Peyer's patch (tissue), 4 donors: ENCODE data around the gene TRAPPC13.
"Not testable (repeated sequence)": the region's sequence is repeated elsewhere in the genome, so short reads cannot be mapped to it uniquely, and the experiment has no call there.

Experiments
- POLR2A ChIP-seq, 2 donors: fragments of 450-650 bp; IDR thresholded peaks; one replicate each; pipeline ENCODE4 v1.5.1; 2017; ENCODE audit warnings: antibody characterized with exemption in 2 of 2, mild to moderate bottlenecking in 2 of 2, moderate library complexity in 2 of 2
- TF ChIP-seq, protein P1 (sequence below), 6 experiments: fragments of 450-650 bp in 4 of 6; fragments of 200-600 bp in 2 of 6; sonication (generic) in 1 of 6; IDR thresholded peaks; one replicate each; pipeline ENCODE4 v1.5.1; 2017 to 2019; ENCODE audit warnings: antibody characterized with exemption in 6 of 6, mild to moderate bottlenecking in 3 of 6, moderate library complexity in 1 of 6

DNA sequence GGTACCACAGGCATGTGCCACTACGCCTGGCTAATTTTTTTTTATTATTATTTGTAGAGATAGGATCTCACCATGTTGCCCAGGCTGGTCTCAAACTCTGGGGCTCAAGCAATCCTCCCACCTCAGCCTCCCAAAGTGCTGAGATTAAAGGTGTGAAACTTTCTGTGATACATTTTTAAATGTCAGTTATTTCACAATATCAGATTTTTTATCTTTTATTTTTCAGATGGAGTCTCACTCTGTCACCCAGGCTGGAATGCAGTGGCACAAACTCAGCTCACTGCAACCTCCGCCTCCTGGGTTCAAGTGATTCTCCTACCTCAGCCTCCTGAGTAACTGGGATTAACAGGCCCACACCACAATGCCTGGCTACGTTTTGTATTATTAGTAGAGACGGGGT lies 2.9 kb upstream of the TRAPPC13 start:
- TF ChIP-seq, protein P1, sequence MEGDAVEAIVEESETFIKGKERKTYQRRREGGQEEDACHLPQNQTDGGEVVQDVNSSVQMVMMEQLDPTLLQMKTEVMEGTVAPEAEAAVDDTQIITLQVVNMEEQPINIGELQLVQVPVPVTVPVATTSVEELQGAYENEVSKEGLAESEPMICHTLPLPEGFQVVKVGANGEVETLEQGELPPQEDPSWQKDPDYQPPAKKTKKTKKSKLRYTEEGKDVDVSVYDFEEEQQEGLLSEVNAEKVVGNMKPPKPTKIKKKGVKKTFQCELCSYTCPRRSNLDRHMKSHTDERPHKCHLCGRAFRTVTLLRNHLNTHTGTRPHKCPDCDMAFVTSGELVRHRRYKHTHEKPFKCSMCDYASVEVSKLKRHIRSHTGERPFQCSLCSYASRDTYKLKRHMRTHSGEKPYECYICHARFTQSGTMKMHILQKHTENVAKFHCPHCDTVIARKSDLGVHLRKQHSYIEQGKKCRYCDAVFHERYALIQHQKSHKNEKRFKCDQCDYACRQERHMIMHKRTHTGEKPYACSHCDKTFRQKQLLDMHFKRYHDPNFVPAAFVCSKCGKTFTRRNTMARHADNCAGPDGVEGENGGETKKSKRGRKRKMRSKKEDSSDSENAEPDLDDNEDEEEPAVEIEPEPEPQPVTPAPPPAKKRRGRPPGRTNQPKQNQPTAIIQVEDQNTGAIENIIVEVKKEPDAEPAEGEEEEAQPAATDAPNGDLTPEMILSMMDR (IDR thresholded peaks at IDR 0.05), result not testable (repeated sequence)
- TF ChIP-seq POLR2A (IDR thresholded peaks at IDR 0.05), result not testable (repeated sequence)
